MM.1S (cell line): ENCODE measurements around the gene ENOX1.

ENCODE experiments used
- DNase-seq: peaks from one replicate; pipeline ENCODE4 v3.0.0-alpha.2; 2015
- H2AFZ ChIP-seq: fragments of 300-600 bp; sonication (generic); 2 replicates; pipeline ENCODE4 v1.6.0; 2016; ENCODE audit warnings: antibody characterized with exemption, low read length
- H3F3A ChIP-seq: fragments of 300-600 bp; sonication (generic); 2 replicates; pipeline ENCODE4 v1.6.1; 2016; ENCODE audit warnings: mild to moderate bottlenecking, antibody characterized with exemption, low read length, moderate library complexity, mixed read lengths; ENCODE audit not compliant: insufficient read depth
- H3K27ac ChIP-seq: fragments of 300-600 bp; sonication (generic); 2 replicates; pipeline ENCODE4 v1.5.1; 2016; ENCODE audit warnings: mild to moderate bottlenecking, low read length
- H3K27me3 ChIP-seq: fragments of 300-600 bp; sonication (generic); replicated peaks from 2 replicates; pipeline ENCODE4 v1.6.0; 2016; ENCODE audit warnings: low read length; ENCODE audit not compliant: insufficient read depth
- H3K36me3 ChIP-seq: fragments of 300-600 bp; sonication (generic); replicated peaks from 2 replicates; pipeline ENCODE4 v1.6.1; 2016; ENCODE audit warnings: mild to moderate bottlenecking, low read length, mixed read lengths; ENCODE audit not compliant: insufficient read depth
- H3K4me1 ChIP-seq: fragments of 300-600 bp; sonication (generic); 2 replicates; pipeline ENCODE4 v1.6.1; 2016; ENCODE audit warnings: low read length, mixed read lengths
- H3K4me2 ChIP-seq: fragments of 300-600 bp; sonication (generic); 2 replicates; pipeline ENCODE4 v1.6.0; 2016; ENCODE audit warnings: low read depth, low read length
- H3K4me3 ChIP-seq: fragments of 300-600 bp; sonication (generic); 2 replicates; pipeline ENCODE4 v1.5.1; 2016; ENCODE audit warnings: low read length, mixed read lengths
- H3K79me2 ChIP-seq: fragments of 300-600 bp; sonication (generic); 2 replicates; pipeline ENCODE4 v1.6.1; 2016; ENCODE audit warnings: mixed run types, low read length, mixed read lengths
- H3K9ac ChIP-seq: fragments of 300-600 bp; sonication (generic); 2 replicates; pipeline ENCODE4 v1.6.1; 2016; ENCODE audit warnings: low read length, mixed read lengths
- H3K9me2 ChIP-seq: fragments of 300-600 bp; sonication (generic); replicated peaks from 2 replicates; pipeline ENCODE4 v1.6.1; 2016; ENCODE audit warnings: mild to moderate bottlenecking, low read length, mixed read lengths; ENCODE audit not compliant: insufficient read depth
- H3K9me3 ChIP-seq: fragments of 300-600 bp; sonication (generic); replicated peaks from 2 replicates; pipeline ENCODE4 v1.6.1; 2016; ENCODE audit warnings: mild to moderate bottlenecking, low read length, mixed read lengths; ENCODE audit not compliant: insufficient read depth
- H4K20me1 ChIP-seq: fragments of 300-600 bp; sonication (generic); 2 replicates; pipeline ENCODE4 v1.6.1; 2016; ENCODE audit warnings: mild to moderate bottlenecking, low read length, moderate library complexity, mixed read lengths; ENCODE audit not compliant: insufficient read depth
- EZH2 ChIP-seq: fragments of 300-600 bp; sonication (generic); optimal IDR thresholded peaks from 2 replicates; pipeline ENCODE3; 2017; ENCODE audit warnings: low read depth, mild to moderate bottlenecking, antibody characterized with exemption, low read length, mixed read lengths
- EZH2phosphoT487 ChIP-seq: fragments of 300-600 bp; sonication (generic); IDR thresholded peaks from 2 replicates; pipeline ENCODE4 v1.6.1; 2018; ENCODE audit warnings: antibody characterized with exemption, low read length
- TF ChIP-seq, protein P1 (sequence below): fragments of 300-600 bp; sonication (generic); IDR thresholded peaks from 2 replicates; pipeline ENCODE4 v1.5.1; 2016; ENCODE audit warnings: antibody characterized with exemption, low read length, mixed read lengths

Gene ENOX1

DNA sequence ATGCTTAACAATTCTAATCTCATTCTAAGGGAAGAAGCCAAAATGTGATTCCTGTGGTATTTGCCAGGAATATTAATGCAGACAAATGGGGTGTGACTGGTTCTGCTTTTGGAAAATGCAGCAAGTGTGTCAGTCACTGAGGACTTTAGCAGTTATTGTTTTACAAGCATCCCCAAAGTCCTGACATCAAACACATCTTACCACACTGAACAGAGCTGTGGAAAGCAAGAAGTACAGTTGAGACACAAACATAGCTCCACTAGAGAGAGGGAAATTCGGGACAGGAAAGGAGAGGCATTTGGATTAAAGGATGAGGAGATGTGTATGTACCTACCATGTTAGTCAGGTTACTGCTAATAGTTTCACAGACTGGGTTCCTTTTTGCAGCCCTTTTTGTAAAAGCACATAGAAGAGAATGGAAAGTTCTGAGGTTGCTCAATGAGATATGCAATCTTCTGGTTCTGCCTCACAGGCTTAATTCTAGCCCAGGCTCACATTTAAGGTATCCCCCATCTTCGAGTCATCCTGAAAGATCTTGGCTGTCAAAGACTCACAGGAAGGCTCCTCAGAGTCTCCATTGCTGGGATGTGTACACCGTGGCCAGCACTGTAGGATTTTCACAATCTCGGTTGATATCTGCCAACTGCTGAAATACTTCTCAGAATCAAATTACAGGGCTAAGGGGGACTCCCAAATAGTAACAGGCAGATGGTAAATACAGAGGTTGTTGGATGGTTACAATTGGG is 446.8 kb downstream of the ENOX1 start:
- no peaks in the 10 kb centered on the region for H4K20me1 ChIP-seq

DNA sequence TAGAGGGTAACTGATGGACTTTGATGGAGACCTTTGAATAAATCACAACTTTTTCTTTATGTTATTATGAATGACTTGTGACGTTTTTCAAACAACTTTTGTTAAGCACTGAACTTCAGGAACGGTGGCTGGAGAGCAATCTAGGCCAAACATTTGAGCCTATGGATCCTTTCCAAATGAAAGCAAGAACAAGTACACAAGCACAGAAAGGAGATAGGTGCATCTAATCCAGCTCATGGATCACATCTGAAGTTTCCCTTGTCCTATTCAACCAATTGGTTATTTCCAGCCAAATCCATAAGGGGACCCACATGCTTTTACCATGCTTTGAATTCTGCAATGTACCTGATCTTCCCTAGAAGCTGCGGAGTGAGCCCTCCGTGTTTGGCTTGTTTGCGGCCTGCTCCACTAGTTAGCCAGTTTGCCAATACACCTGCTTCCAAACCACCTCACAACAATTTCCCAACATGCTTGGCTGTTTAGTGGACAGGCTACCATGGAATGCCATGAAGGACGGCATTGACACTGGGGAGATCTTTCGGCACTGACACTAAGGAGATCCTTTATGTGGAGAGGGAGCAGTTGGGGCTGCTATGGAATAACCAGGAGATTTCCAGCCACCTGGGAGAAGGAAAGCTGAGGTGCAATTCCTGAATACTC is 447.5 kb downstream of the ENOX1 start:
- no peak for TF ChIP-seq EZH2phosphoT487

More for the DNA sequence above, 446.8 kb downstream of the ENOX1 start:
- DNase-seq, result no peak
- H2AFZ ChIP-seq, result no peak overlapping the region
- H3K9ac ChIP-seq, result no peak overlapping the region
- H3K27ac ChIP-seq, result no peak overlapping the region
- no peak overlapping the region for H3K4me3 ChIP-seq
- no peaks in the 10 kb centered on the region for H3F3A ChIP-seq
- TF ChIP-seq, protein P1, sequence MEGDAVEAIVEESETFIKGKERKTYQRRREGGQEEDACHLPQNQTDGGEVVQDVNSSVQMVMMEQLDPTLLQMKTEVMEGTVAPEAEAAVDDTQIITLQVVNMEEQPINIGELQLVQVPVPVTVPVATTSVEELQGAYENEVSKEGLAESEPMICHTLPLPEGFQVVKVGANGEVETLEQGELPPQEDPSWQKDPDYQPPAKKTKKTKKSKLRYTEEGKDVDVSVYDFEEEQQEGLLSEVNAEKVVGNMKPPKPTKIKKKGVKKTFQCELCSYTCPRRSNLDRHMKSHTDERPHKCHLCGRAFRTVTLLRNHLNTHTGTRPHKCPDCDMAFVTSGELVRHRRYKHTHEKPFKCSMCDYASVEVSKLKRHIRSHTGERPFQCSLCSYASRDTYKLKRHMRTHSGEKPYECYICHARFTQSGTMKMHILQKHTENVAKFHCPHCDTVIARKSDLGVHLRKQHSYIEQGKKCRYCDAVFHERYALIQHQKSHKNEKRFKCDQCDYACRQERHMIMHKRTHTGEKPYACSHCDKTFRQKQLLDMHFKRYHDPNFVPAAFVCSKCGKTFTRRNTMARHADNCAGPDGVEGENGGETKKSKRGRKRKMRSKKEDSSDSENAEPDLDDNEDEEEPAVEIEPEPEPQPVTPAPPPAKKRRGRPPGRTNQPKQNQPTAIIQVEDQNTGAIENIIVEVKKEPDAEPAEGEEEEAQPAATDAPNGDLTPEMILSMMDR, result no peak
- TF ChIP-seq EZH2, result no peak
- no peak for TF ChIP-seq EZH2phosphoT487
- no peaks in the 10 kb centered on the region for H3K27me3 ChIP-seq
- no peak overlapping the region for H3K4me2 ChIP-seq
- H3K4me1 ChIP-seq, result peaks cover 5% of the 10 kb centered on the region
- H3K79me2 ChIP-seq, result no peaks in the 10 kb centered on the region
- no peaks in the 10 kb centered on the region for H3K9me3 ChIP-seq
- no peaks in the 10 kb centered on the region for H3K36me3 ChIP-seq
- H3K9me2 ChIP-seq, result no peaks in the 10 kb centered on the region

DNA sequence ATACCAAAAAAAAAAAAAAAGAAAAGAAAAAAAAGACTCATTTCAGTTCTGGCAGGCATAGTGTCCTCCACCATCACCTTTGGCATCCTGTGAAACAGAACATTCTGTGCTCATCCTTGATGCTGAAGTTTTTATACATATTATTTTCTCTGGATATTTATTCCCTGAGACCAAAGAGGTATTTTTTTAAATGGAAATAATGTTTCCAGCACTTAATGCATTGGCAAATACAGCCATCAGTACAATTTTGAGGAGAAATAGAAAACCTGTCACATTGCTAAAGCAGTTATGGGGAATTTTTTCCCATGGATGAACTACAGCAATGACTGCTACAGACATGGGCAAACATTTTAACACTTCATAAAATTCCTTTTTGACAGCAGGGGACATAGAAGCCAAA is 451.0 kb downstream of the ENOX1 start:
- no peaks in the 10 kb centered on the region for H3K9me2 ChIP-seq
- H3K27me3 ChIP-seq, result no peaks in the 10 kb centered on the region
- no peaks in the 10 kb centered on the region for H3K79me2 ChIP-seq
- no peaks in the 10 kb centered on the region for H3K36me3 ChIP-seq
- no peak for TF ChIP-seq EZH2phosphoT487
- TF ChIP-seq, protein P1, result no peak
- TF ChIP-seq EZH2, result no peak
- no peaks in the 10 kb centered on the region for H4K20me1 ChIP-seq
- H3K4me2 ChIP-seq, result no peak overlapping the region
- H2AFZ ChIP-seq, result no peak overlapping the region
- H3K9me3 ChIP-seq, result no peaks in the 10 kb centered on the region
- no peak for DNase-seq
- no peaks in the 10 kb centered on the region for H3F3A ChIP-seq
- H3K9ac ChIP-seq, result no peak overlapping the region
- H3K4me3 ChIP-seq, result no peak overlapping the region
- peaks cover 5% of the 10 kb centered on the region for H3K4me1 ChIP-seq
- no peak overlapping the region for H3K27ac ChIP-seq

More for the DNA sequence above, 447.5 kb downstream of the ENOX1 start:
- no peaks in the 10 kb centered on the region for H3K9me2 ChIP-seq
- H3K4me1 ChIP-seq, result peaks cover 5% of the 10 kb centered on the region
- no peak for DNase-seq
- H3K9me3 ChIP-seq, result no peaks in the 10 kb centered on the region
- H3K27ac ChIP-seq, result no peak overlapping the region
- H2AFZ ChIP-seq, result no peak overlapping the region
- no peaks in the 10 kb centered on the region for H3K36me3 ChIP-seq
- no peak overlapping the region for H3K4me3 ChIP-seq
- no peaks in the 10 kb centered on the region for H3K79me2 ChIP-seq
- no peaks in the 10 kb centered on the region for H4K20me1 ChIP-seq
- H3F3A ChIP-seq, result no peaks in the 10 kb centered on the region
- H3K9ac ChIP-seq, result no peak overlapping the region
- no peaks in the 10 kb centered on the region for H3K27me3 ChIP-seq
- no peak overlapping the region for H3K4me2 ChIP-seq

DNA sequence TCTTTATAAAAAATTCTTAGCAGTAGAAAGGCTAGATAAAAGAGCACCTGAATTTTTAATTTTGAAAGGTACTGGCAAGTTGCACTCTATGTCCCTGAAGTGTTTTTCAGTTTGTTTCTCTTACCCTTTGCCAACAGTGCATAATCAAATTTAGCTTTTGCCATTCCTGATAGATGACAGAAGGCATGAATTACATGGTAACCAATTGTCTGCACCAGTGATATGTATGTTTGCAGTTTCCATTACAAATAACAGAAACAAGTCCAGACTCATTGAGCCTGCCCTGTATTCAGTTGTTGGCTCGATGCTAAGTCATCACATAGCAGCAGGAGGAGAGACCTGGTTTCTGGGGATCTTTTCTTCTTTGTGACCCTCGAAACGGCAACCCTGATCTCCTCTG is 453.6 kb downstream of the ENOX1 start:
- Histone ChIP-seq H3K9me3 (no peaks in the 10 kb centered on the region), H4K20me1 (no peaks in the 10 kb centered on the region), H3K27me3 (no peaks in the 10 kb centered on the region), H3K36me3 (no peaks in the 10 kb centered on the region), H3K4me1 (peaks cover 5% of the 10 kb centered on the region), H3K27ac (no peak overlapping the region), H3K9ac (no peak overlapping the region), H2AFZ (no peak overlapping the region), H3F3A (no peaks in the 10 kb centered on the region), H3K79me2 (no peaks in the 10 kb centered on the region), H3K9me2 (no peaks in the 10 kb centered on the region), H3K4me3 (no peak overlapping the region), H3K4me2 (no peak overlapping the region)
- DNase-seq, result no peak
- TF ChIP-seq EZH2phosphoT487 (no peak), EZH2 (no peak)
- TF ChIP-seq, protein P1, result no peak
